ENCODE results near the gene CFAP20. TPM values are rescaled to one million over a fixed set of nuclear protein-coding genes. Genes with fewer than 3 reads are reported as not detected.

CFAP20 gene
- polyA plus RNA-seq, 1 donor from 2014 or later: 210 TPM

DNA sequence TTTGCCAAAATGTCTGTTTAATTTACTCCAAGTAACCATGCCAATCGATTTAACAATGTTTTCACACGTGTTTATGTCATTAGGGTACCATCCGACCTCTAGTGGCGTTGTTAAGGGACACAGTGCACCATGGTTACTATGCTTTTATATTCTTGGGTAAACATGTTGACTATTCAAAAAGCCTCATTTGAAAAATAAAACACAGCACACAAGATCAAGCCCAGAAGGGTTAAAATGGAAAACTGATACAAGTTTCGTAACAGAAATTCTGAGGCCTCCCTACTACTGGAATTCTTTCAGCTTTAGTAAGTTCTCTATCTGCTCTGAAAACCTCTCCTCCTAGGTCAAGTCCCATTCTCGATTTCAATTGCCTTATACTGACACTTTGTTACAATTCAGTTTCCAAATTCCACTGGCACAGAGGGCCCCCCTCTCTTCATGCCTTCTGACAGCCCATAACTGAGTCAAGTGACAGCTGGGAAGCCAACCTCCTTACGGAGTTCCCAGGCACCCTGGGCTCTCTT, 2.1 kb downstream of the CFAP20 start:
- Histone ChIP-seq H3K4me3 (ENCODE audit: low read length) (peak overlapping the region; percentile 91), H3K4me2 (ENCODE audit: low read length) (peak overlapping the region; percentile 97), H3K27ac (ENCODE audit: low read length) (peak overlapping the region; percentile 96), H2AFZ (ENCODE audit: low read depth, low read length) (no peak overlapping the region), H4K20me1 (ENCODE audit: insufficient read depth) (peaks cover 10% of the 10 kb centered on the region), H3F3A (ENCODE audit: insufficient read depth, low read length, poor library complexity, severe bottlenecking) (peaks cover 11% of the 10 kb centered on the region), H3K79me2 (replicated peaks; ENCODE audit: insufficient read depth, low read length) (peaks cover 60% of the 10 kb centered on the region), H3K9me2 (ENCODE audit: insufficient read depth, low read length) (no peaks in the 10 kb centered on the region), H3K36me3 (ENCODE audit: insufficient read depth, low read length) (no peaks in the 10 kb centered on the region), H3K9ac (ENCODE audit: low read length) (peak overlapping the region; percentile 96), H3K27me3 (ENCODE audit: insufficient read depth, low read depth, low read length) (no peaks in the 10 kb centered on the region), H3K9me3 (ENCODE audit: low read length) (no peaks in the 10 kb centered on the region)
- TF ChIP-seq, protein P1, sequence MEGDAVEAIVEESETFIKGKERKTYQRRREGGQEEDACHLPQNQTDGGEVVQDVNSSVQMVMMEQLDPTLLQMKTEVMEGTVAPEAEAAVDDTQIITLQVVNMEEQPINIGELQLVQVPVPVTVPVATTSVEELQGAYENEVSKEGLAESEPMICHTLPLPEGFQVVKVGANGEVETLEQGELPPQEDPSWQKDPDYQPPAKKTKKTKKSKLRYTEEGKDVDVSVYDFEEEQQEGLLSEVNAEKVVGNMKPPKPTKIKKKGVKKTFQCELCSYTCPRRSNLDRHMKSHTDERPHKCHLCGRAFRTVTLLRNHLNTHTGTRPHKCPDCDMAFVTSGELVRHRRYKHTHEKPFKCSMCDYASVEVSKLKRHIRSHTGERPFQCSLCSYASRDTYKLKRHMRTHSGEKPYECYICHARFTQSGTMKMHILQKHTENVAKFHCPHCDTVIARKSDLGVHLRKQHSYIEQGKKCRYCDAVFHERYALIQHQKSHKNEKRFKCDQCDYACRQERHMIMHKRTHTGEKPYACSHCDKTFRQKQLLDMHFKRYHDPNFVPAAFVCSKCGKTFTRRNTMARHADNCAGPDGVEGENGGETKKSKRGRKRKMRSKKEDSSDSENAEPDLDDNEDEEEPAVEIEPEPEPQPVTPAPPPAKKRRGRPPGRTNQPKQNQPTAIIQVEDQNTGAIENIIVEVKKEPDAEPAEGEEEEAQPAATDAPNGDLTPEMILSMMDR (IDR thresholded peaks at IDR 0.05; ENCODE audit: poor library complexity, severe bottlenecking): peak; percentile 44
- peak; percentile 34 for TF ChIP-seq RAD21 (conservative IDR thresholded peaks at IDR 0.05)
- TF ChIP-seq REST (IDR thresholded peaks at IDR 0.05; ENCODE audit: borderline replicate concordance): no peak
- TF ChIP-seq SMC3 (conservative IDR thresholded peaks at IDR 0.05; ENCODE audit: poor library complexity): peak; percentile 43
- TF ChIP-seq MXI1 (conservative IDR thresholded peaks at IDR 0.05; ENCODE audit: poor library complexity, severe bottlenecking): peak; percentile 44

- peak overlapping the region; percentile 97 for H3K4me2 ChIP-seq (ENCODE audit: low read length)
- H3K9me2 ChIP-seq (ENCODE audit: insufficient read depth, low read length): no peaks in the 10 kb centered on the region
- H3K27ac ChIP-seq (ENCODE audit: low read length): no peak overlapping the region
- H3F3A ChIP-seq (ENCODE audit: insufficient read depth, low read length, poor library complexity, severe bottlenecking): peaks cover 13% of the 10 kb centered on the region
- H3K79me2 ChIP-seq (replicated peaks; ENCODE audit: insufficient read depth, low read length): peaks cover 60% of the 10 kb centered on the region
- H3K36me3 ChIP-seq (ENCODE audit: insufficient read depth, low read length): no peaks in the 10 kb centered on the region
- TF ChIP-seq REST (IDR thresholded peaks at IDR 0.05; ENCODE audit: borderline replicate concordance): no peak
- no peak for TF ChIP-seq EZH2 (IDR thresholded peaks at IDR 0.05; ENCODE audit: borderline replicate concordance, insufficient read depth, low read length, poor library complexity, severe bottlenecking)
- TF ChIP-seq EP300 (conservative IDR thresholded peaks at IDR 0.05; ENCODE audit: poor library complexity, severe bottlenecking): no peak
- TF ChIP-seq, protein P1 (IDR thresholded peaks at IDR 0.05; ENCODE audit: poor library complexity, severe bottlenecking): no peak
- no peak for TF ChIP-seq TAF1 (IDR thresholded peaks at IDR 0.05; ENCODE audit: low read depth)
- TF ChIP-seq RAD21 (conservative IDR thresholded peaks at IDR 0.05): no peak
- no peak for TF ChIP-seq POLR2AphosphoS5 (IDR thresholded peaks at IDR 0.05)
- TF ChIP-seq MXI1 (conservative IDR thresholded peaks at IDR 0.05; ENCODE audit: poor library complexity, severe bottlenecking): no peak
- no peak for TF ChIP-seq SMC3 (conservative IDR thresholded peaks at IDR 0.05; ENCODE audit: poor library complexity)
- H3K27me3 ChIP-seq (ENCODE audit: insufficient read depth, low read depth, low read length): no peaks in the 10 kb centered on the region
- peaks cover 10% of the 10 kb centered on the region for H4K20me1 ChIP-seq (ENCODE audit: insufficient read depth)
- H3K9me3 ChIP-seq (ENCODE audit: low read length): no peaks in the 10 kb centered on the region
- H3K4me3 ChIP-seq (ENCODE audit: low read length): peak overlapping the region; percentile 91
- H3K9ac ChIP-seq (ENCODE audit: low read length): peak overlapping the region; percentile 96
- no peak overlapping the region for H2AFZ ChIP-seq (ENCODE audit: low read depth, low read length)
Observed at GRCh38 chr16:58126451-58126961, 2.7 kb downstream of the CFAP20 start.
